ENCODE measurements around the gene RNASE13.

Gene RNASE13

DNA sequence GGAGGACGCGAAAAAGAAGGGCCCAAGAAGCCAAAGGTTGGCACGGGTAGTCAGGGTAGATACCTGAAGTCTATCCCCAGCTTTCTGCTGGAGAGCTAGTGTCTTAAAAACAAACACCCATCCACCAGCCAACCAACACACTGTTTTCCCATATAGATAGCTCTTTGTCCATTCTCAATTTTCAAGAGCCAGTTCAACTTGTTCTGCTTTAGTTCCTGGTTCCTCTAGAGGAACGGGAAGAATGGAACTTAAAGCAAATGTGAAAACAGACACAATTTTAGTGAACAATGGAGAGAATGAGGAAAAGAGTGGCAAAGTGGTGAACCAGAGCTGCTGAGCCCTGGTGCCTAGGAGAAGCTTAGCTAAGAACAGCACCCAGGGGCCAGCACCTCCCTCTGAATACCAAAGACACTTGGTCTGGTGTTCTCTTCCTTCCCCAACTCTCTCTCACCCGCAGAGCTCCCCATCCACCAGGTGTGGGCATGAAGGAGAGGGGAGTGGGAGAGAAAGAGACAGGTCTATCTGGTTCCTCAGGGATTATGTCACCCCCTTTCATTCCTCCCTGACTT lies 13.5 kb downstream of the RNASE13 start:
- Histone ChIP-seq H3K4me1 (ENCODE audit: insufficient read depth, low read length, severe bottlenecking) (peaks cover 2% of the 10 kb centered on the region), H3K4me2 (ENCODE audit: low read length) (no peak overlapping the region), H3K27ac (ENCODE audit: low read depth, low read length, poor library complexity, severe bottlenecking) (no peak overlapping the region), H3K4me3 (ENCODE audit: low read depth, low read length, poor library complexity, severe bottlenecking) (no peak overlapping the region), H3K36me3 (ENCODE audit: insufficient read depth, low read length) (no peaks in the 10 kb centered on the region), H4K20me1 (ENCODE audit: insufficient read depth, low read length) (no peaks in the 10 kb centered on the region), H3K79me2 (ENCODE audit: insufficient read depth, low read length) (no peaks in the 10 kb centered on the region), H3F3A (ENCODE audit: insufficient read depth, low read length) (no peaks in the 10 kb centered on the region), H2AFZ (ENCODE audit: low read length) (no peak overlapping the region), H3K9ac (ENCODE audit: low read length) (no peak overlapping the region), H3K9me3 (ENCODE audit: low read length) (no peaks in the 10 kb centered on the region), H3K27me3 (ENCODE audit: insufficient read depth, low read length) (peaks cover 5% of the 10 kb centered on the region), H3K9me2 (ENCODE audit: low read depth, low read length) (no peaks in the 10 kb centered on the region)
- no peak for TF ChIP-seq EZH2 (IDR thresholded peaks at IDR 0.05; ENCODE audit: borderline replicate concordance, low read length)
- TF ChIP-seq, protein P1, sequence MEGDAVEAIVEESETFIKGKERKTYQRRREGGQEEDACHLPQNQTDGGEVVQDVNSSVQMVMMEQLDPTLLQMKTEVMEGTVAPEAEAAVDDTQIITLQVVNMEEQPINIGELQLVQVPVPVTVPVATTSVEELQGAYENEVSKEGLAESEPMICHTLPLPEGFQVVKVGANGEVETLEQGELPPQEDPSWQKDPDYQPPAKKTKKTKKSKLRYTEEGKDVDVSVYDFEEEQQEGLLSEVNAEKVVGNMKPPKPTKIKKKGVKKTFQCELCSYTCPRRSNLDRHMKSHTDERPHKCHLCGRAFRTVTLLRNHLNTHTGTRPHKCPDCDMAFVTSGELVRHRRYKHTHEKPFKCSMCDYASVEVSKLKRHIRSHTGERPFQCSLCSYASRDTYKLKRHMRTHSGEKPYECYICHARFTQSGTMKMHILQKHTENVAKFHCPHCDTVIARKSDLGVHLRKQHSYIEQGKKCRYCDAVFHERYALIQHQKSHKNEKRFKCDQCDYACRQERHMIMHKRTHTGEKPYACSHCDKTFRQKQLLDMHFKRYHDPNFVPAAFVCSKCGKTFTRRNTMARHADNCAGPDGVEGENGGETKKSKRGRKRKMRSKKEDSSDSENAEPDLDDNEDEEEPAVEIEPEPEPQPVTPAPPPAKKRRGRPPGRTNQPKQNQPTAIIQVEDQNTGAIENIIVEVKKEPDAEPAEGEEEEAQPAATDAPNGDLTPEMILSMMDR (IDR thresholded peaks at IDR 0.05; ENCODE audit: low read length): no peak

DNA sequence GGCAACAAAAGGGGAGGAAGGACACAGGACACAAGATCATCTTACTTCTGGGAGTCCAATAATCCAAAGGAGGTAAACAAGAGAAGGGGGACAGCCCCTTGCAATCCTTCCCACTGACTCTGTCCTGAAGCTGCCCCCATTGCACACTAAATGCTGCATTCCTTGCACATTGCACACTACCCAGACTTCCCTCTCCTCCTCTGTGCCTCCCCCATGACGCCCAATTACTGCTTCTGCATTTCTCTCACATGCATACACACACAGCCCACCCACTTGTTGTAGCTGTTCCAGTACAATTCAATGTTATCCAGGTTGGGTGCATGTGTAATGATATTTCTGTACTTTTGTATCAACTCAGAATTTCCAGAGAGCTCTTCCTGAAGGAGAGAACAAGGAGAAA lies 15.2 kb downstream of the RNASE13 start:
- no peaks in the 10 kb centered on the region for H4K20me1 ChIP-seq (ENCODE audit: insufficient read depth, low read length)
- H3K36me3 ChIP-seq (ENCODE audit: insufficient read depth, low read length): no peaks in the 10 kb centered on the region
- H3K4me1 ChIP-seq (ENCODE audit: insufficient read depth, low read length, severe bottlenecking): no peaks in the 10 kb centered on the region
- no peaks in the 10 kb centered on the region for H3K9me3 ChIP-seq (ENCODE audit: low read length)
- TF ChIP-seq, protein P1 (IDR thresholded peaks at IDR 0.05; ENCODE audit: low read length): no peak
- no peak for TF ChIP-seq EZH2 (IDR thresholded peaks at IDR 0.05; ENCODE audit: borderline replicate concordance, low read length)
- H3K27ac ChIP-seq (ENCODE audit: low read depth, low read length, poor library complexity, severe bottlenecking): no peak overlapping the region
- H3K9ac ChIP-seq (ENCODE audit: low read length): no peak overlapping the region
- H2AFZ ChIP-seq (ENCODE audit: low read length): no peak overlapping the region
- H3F3A ChIP-seq (ENCODE audit: insufficient read depth, low read length): no peaks in the 10 kb centered on the region
- H3K27me3 ChIP-seq (ENCODE audit: insufficient read depth, low read length): peaks cover 5% of the 10 kb centered on the region
- H3K4me3 ChIP-seq (ENCODE audit: low read depth, low read length, poor library complexity, severe bottlenecking): no peak overlapping the region
- no peaks in the 10 kb centered on the region for H3K9me2 ChIP-seq (ENCODE audit: low read depth, low read length)
- H3K79me2 ChIP-seq (ENCODE audit: insufficient read depth, low read length): no peaks in the 10 kb centered on the region
- H3K4me2 ChIP-seq (ENCODE audit: low read length): no peak overlapping the region

DNA sequence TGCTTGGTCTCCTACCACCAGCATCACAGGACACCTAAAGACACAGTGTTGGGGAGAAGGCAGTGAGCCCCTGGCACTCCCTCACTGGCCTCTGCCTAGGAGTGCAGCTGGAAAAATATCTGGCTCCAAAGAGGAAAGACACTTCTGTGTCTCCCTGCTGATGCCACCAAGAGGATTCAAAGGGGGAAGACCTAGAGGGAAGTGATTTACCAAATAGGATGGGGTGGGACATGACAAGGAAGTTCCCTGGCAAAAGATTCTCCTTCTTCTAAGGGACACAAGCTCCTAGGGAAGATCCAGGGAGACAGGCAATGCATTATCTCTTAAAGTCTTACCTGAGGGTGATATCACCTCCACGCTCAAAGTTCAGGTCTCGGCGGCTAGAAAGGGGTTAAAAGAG lies 15.8 kb downstream of the RNASE13 start:
- Histone ChIP-seq H3K4me3 (ENCODE audit: low read depth, low read length, poor library complexity, severe bottlenecking) (no peak overlapping the region), H3K79me2 (ENCODE audit: insufficient read depth, low read length) (no peaks in the 10 kb centered on the region), H3K9ac (ENCODE audit: low read length) (no peak overlapping the region), H3K9me2 (ENCODE audit: low read depth, low read length) (no peaks in the 10 kb centered on the region), H3K27ac (ENCODE audit: low read depth, low read length, poor library complexity, severe bottlenecking) (no peak overlapping the region), H3K9me3 (ENCODE audit: low read length) (no peaks in the 10 kb centered on the region), H3K36me3 (ENCODE audit: insufficient read depth, low read length) (no peaks in the 10 kb centered on the region), H4K20me1 (ENCODE audit: insufficient read depth, low read length) (no peaks in the 10 kb centered on the region), H3K4me1 (ENCODE audit: insufficient read depth, low read length, severe bottlenecking) (no peaks in the 10 kb centered on the region), H2AFZ (ENCODE audit: low read length) (no peak overlapping the region), H3K4me2 (ENCODE audit: low read length) (no peak overlapping the region), H3F3A (ENCODE audit: insufficient read depth, low read length) (no peaks in the 10 kb centered on the region), H3K27me3 (ENCODE audit: insufficient read depth, low read length) (peaks cover 5% of the 10 kb centered on the region; the same call in 1 of the 2 replicates)
- no peak for TF ChIP-seq EZH2 (IDR thresholded peaks at IDR 0.05; ENCODE audit: borderline replicate concordance, low read length)
- TF ChIP-seq, protein P1 (IDR thresholded peaks at IDR 0.05; ENCODE audit: low read length): no peak

Data from OCI-LY1 (cell line).